Measurements from ENCODE around the gene FILIP1L. TPM values are rescaled to one million over a fixed set of nuclear protein-coding genes. Genes with fewer than 3 reads are reported as not detected.

FILIP1L gene
- total RNA-seq, 1 donor, result 213 TPM

DNA sequence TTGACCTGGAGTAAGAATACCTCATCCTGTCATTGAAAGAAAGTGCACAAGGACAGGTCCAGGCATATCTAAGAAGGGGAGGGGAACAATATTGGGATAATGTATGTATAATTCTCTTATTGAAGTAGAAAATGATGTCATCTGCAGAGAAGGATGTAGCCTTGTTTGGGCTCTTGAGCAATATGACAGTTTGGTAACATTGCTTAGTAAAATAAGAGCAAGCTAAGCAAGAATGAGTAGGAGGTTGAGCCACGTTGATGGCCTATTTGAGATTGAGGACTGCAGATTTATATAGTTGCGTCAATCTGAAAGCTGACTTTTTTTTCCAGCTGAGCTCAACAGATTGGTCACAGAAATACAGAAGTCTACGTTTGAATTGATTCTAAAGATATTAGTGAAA, 145.2 kb downstream of the FILIP1L start:
- peak; percentile 57 for DNase-seq (ENCODE audit: low read depth)
- TF ChIP-seq, protein P1, sequence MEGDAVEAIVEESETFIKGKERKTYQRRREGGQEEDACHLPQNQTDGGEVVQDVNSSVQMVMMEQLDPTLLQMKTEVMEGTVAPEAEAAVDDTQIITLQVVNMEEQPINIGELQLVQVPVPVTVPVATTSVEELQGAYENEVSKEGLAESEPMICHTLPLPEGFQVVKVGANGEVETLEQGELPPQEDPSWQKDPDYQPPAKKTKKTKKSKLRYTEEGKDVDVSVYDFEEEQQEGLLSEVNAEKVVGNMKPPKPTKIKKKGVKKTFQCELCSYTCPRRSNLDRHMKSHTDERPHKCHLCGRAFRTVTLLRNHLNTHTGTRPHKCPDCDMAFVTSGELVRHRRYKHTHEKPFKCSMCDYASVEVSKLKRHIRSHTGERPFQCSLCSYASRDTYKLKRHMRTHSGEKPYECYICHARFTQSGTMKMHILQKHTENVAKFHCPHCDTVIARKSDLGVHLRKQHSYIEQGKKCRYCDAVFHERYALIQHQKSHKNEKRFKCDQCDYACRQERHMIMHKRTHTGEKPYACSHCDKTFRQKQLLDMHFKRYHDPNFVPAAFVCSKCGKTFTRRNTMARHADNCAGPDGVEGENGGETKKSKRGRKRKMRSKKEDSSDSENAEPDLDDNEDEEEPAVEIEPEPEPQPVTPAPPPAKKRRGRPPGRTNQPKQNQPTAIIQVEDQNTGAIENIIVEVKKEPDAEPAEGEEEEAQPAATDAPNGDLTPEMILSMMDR (IDR thresholded peaks at IDR 0.05; ENCODE audit: insufficient read depth, low read depth, low read length), result no peak
- no peak overlapping the region for H3K4me3 ChIP-seq (ENCODE audit: low read depth, low read length)

DNA sequence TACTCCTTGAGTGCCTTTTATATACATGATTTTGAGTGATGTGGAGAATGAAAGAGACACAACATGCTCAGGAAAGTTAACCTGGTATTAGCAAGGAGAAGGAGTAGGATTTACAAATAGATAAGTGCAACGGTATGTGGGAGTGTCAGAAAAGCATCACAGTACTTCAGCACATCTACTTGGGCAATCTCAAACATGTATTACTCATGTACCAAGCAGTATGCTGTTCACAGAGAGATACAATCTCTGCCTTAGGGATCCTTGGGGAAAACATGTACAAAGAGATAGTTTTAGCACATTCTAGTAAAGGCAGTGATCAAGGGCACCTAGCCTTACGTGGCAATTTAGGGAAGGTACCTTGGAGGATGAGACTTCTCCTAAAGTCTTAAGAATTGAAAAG, 146.5 kb downstream of the FILIP1L start:
- TF ChIP-seq, protein P1 (IDR thresholded peaks at IDR 0.05; ENCODE audit: insufficient read depth, low read depth, low read length), result no peak
- no peak overlapping the region for H3K4me3 ChIP-seq (ENCODE audit: low read depth, low read length)
- peak; percentile 81 for DNase-seq (ENCODE audit: low read depth)

DNA sequence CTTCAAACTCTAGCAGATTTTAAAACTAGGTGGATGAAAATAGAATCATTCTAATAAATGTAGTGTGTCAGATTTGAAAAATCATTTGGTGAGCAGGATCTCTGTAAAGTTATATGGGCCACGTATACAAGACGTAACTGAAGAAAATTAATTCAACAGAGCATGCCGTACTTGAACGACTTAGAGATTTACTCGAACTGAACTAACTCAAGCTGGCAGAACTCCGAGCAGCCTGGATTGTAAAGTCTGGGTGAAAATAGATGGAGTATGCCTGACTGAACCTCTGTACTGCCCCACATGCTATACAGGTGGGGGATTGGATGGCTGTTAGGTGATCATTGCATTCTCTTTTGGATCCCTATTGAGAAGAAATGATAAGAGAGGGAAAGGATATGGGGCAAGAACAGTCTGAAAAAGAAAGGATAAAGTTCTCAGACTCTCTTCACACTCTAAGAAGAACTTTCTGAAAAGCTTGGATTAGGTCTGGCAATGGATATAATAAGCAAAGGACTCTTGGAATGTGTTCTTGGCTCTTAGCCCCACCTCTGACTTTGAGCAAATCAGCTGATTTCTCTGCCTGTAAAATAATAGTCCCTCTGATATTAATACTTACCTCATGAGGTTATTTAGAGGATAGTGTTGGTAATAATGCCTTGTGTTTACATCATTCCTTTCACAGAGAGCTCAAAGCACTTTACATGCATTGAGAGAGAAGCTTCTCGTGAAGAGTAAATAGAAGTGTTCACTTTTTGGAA, 147.5 kb downstream of the FILIP1L start:
- no peak overlapping the region for H3K4me3 ChIP-seq (ENCODE audit: low read depth, low read length)
- TF ChIP-seq, protein P1 (IDR thresholded peaks at IDR 0.05; ENCODE audit: insufficient read depth, low read depth, low read length), result no peak

DNA sequence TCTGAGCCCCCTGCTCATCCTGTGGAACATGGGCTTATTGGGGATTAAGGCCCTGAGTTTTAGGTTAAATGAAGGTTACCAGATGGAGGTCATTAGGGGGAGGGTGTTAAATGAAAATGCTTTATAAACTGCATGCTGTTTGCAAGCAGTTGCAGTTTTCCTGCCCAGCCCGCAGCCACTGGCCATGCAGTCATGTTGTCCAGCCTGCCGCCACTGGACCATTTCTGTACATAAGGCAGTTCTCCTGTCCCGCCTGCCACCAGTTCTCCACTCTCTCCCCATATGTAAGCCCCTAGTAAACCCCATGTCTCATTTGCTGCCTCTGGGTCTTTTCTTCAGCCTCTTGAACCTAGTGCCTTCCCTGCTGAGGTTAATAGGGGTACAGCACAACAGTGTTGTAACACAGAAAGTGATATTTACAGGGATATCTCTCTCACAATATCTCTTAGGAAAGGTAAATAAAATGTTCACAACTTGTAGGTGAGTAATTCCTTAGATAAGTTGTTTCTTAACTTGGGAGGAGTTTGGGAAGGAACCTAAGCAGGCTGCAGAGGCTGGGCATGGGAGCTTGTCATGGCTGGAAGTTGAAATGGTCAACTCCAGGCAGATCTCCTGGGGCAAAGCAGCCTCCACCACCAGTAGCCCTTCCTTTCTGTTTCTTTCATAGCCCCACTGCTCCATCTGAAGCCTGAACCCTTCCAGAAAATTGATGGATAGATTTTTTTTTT, 148.5 kb downstream of the FILIP1L start:
- TF ChIP-seq, protein P1 (IDR thresholded peaks at IDR 0.05; ENCODE audit: insufficient read depth, low read depth, low read length), result no peak
- H3K4me3 ChIP-seq (ENCODE audit: low read depth, low read length), result no peak overlapping the region
- DNase-seq (ENCODE audit: low read depth), result no peak

More for the DNA sequence above, 147.5 kb downstream of the FILIP1L start:
- DNase-seq (ENCODE audit: low read depth), result peak; percentile 69

DNA sequence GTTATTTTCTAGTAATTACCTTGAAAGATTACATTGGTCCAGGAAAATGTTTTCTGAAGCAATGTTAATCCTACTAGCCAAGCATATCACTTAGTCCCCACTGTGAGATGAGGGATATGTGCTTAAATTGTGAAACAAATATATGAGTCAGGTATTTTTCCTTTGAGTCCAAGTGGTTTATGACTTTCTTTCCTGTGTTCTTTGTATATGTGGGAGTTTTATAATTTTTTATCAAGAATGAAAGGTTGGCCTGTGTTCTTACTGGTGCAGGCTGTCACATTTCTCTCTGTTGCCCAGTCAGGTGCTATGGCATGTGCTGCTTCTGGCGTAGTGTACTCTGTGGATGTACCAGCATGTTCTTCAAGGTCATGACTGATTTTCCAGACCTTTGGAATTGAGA, 149.2 kb downstream of the FILIP1L start:
- TF ChIP-seq, protein P1 (IDR thresholded peaks at IDR 0.05; ENCODE audit: insufficient read depth, low read depth, low read length), result no peak
- no peak overlapping the region for H3K4me3 ChIP-seq (ENCODE audit: low read depth, low read length)
- DNase-seq (ENCODE audit: low read depth), result peak; percentile 70

DNA sequence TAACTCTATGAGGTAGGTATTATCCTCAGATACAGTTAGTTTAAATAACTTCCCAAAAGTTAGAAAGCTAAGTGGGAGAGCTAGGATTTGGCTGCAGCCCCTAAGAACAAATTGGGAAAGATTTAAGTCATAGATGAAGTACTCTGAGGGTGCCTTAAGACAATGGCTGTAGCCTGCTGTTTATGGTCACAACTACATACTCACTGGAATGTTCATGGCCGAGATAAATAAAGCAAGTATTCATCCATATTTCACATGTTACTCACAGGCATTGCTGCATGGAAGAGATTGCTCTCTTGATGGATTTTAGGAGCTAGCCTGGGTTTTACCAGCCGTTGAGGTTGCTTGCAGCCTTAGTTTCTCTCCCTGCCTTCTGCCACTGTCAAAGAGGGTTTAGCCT, 151.6 kb downstream of the FILIP1L start:
- TF ChIP-seq, protein P1 (IDR thresholded peaks at IDR 0.05; ENCODE audit: insufficient read depth, low read depth, low read length), result no peak
- H3K4me3 ChIP-seq (ENCODE audit: low read depth, low read length), result no peak overlapping the region
- DNase-seq (ENCODE audit: low read depth), result peak; percentile 78
